GM18517 (cell line): Measurements from ENCODE around the gene CAMK2G.
"Not testable (repeated sequence)": the region's sequence is repeated elsewhere in the genome, so short reads cannot be mapped to it uniquely, and the experiment has no call there.

Experiments used
- ATAC-seq: cut with Tn5 transposase; IDR thresholded peaks from one replicate; pipeline ENCODE4 v1.9.1; 2021; ENCODE audit warnings: mild to moderate bottlenecking, moderate library complexity; ENCODE audit not compliant: unreplicated experiment

CAMK2G gene

DNA sequence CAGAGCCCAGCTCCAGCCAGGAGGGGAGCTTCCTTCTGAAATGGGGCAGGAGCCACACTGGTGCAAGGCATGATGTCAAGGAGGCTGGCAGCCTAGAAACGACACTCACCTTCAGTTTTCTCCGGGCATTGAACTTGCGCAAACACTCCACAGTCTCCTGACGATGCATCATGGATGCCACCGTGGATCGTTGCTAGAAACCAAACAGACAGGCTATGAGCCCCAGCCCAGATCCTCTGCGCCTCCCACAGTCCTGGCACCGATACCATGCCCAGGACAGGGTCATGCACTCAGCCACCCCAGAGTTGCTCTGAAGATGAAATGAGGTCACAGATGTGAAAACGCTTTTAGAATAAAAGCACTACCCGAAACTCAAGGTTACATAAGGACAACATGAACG, 32.0 kb downstream of the CAMK2G start:
- ATAC-seq: no peak

DNA sequence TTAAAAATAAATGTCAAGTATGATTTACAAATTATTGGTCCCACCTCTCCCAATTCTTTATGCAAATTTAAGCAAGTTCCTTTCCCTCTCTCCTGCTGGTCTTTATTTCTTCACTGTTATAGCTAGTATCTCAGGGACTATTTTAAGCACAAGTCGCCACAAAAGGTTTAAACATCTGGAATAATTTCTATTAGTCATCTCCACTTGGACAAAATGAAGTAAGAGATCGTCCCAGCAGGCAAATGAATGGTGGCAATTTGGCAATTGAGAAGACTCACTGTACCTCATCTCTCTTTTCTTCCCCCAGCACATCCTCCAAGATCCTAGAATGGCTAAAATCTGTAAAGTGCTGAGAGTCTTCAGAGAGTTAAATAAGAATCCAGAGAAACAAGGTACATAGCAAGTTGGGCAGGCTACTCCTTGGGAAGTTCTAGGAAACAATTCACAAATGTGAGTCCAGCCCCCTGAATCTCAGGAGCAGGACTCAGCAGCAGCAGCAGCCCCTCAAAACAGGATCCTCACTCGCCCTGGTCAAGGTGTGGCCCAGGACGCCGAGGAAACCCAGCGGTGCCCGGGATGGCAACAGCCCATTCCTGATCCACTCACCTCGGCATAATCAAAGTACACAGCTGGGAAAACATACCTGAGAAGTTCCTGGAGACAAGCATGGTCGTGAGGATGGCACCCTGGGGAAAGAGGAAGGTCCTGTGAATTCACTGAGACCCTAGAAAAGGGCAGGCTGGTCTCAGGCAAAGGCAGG, 32.6 kb downstream of the CAMK2G start:
- no peak for ATAC-seq

- ATAC-seq: no peak
Measured at GRCh38 chr10:73841061-73841421, 33.3 kb downstream of the CAMK2G start.

DNA sequence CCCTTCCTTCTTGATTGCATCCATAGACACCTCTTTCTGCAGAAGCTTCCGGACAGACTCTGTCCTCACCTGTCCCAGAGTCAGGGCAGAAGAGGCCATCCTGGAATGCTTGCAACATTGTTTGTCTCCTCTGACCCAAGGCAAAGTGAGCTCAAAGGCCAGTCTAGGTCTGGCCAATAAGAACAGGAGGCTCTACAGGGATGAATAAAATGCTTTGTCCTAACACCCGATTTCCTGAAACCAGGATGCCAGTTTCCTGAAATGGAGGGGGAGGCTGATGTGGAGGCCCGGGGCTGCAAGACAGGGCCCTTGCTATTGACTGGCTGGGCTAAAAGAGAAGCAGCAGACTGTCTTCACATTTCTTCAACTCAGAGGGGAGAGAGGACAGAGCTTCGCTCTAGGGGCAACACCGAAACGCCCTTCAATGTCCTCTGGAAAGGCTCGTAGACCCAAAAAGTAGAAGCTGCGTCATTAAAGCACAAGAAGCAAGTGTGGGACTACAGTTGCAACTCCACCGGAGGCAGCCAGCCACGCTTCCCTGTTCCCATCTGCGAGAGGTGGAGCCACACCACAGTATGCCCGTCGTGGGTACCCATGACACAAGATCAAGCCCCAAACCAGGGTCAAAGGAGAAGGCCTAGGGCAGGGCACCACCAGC, 33.8 kb downstream of the CAMK2G start:
- no peak for ATAC-seq

DNA sequence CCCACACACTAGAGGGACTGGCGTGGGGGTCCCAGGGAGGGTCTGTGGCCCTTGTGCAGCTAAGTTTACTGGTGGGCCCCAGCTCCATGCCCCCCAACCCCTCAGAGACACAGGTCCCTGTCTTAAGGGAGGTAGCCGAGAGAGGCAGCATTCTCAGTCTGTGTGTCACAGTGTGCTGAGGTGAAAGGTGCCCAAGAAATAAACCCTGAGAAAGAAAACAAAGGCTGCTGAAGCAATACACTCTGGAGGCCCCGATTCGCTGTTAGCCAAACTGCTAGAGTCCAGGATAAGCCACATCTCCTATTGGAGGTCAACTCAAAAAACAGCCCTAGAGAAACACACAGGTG, 34.3 kb downstream of the CAMK2G start:
- ATAC-seq: no peak

- ATAC-seq: no peak
Measured at GRCh38 chr10:73839276-73839966, 34.9 kb downstream of the CAMK2G start.

- no peak for ATAC-seq
Measured at GRCh38 chr10:73838827-73839226, 35.5 kb downstream of the CAMK2G start.

DNA sequence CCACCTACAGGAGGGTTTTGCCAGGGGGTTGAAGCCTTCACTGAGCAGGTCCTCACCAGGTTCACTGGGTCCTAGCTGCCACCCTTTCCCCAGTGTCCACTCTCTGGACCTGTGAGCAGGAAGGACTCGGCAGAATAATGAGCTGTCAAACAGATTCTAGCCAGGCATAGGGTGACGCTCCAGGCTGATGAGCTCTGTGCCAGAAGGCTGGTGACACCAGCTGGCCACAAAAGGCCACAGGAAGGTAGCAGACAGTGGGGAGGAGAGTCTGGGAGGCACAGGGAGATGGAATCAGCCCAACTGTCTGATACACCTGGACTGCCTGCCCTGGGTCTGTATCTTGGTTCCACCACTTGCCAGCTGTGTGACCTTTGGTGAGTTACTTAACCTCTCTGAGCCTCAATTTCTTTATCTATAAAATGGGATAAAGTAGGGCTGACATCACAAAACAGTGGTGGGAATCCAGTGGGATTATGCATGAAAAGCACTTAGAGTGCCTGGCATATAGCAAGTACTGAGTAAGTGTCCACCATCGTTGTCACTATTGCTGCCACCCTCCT, 36.3 kb downstream of the CAMK2G start:
- no peak for ATAC-seq

- ATAC-seq: no peak
Measured at GRCh38 chr10:73837072-73837471, 37.3 kb downstream of the CAMK2G start.

DNA sequence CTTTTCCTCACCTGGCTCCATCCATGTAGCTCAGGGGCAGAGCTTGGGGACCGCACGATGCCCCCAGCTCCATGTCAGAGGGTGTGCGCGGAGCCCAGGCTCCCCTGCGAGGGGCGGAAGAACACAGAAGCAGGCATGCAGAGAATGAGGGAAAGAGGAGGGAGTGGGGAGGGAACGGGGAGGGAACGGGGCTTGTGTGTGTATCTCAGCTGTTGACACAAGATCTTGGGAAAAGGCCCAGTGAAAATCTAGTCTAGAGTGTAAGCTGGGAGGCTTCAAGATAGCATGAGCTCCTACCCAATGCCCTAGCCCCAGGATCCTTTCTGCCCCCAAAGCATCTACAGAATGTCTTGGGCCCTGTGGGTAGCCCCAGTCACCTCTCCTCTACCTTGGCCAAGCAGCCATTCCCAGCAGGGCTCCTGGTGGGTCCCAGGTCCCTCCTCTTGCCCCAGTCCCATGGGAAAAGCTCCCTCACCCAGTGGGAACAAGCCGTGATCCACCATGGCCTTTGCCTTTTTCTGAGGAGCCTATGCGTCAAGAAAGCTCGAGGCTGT, 37.9 kb downstream of the CAMK2G start:
- no peak for ATAC-seq

DNA sequence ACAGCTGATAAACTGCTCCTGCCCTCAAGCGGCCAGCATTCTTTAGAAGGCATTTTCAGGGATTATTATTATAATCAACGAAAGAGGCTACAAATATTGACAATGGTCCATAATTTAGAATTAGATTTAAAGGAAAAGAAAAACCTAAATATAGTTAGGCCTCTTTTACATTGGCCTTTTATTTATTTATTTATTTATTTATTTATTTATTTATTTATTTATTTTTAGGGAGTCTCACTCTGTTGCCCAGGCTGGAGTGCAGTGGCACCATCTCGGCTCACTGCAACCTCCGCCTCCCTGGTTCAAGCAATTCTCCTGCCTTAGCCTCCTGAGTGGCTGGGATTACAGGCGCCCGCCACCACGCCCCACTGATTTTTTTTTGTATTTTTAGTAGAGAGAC, 45.3 kb downstream of the CAMK2G start:
- not testable (repeated sequence) for ATAC-seq

DNA sequence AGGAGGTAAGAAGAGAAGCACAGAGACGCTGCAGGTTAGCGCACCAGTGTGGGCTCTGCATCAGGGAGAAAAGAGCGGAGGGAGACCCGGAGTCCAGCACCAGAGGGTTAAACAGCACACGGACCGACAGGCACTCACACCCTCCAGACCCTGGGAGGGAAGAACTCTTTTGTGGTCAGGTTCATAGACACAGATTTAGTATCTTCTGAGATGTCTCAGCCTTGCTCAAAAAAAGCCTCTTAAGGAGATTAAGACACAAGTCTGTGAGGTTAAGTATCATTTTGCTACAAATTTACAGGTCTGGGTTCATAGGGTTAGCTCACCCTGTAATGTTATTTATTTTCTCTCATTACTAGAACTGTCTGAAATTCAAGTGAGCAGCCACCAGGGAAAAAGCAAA, 46.2 kb downstream of the CAMK2G start:
- no peak for ATAC-seq

DNA sequence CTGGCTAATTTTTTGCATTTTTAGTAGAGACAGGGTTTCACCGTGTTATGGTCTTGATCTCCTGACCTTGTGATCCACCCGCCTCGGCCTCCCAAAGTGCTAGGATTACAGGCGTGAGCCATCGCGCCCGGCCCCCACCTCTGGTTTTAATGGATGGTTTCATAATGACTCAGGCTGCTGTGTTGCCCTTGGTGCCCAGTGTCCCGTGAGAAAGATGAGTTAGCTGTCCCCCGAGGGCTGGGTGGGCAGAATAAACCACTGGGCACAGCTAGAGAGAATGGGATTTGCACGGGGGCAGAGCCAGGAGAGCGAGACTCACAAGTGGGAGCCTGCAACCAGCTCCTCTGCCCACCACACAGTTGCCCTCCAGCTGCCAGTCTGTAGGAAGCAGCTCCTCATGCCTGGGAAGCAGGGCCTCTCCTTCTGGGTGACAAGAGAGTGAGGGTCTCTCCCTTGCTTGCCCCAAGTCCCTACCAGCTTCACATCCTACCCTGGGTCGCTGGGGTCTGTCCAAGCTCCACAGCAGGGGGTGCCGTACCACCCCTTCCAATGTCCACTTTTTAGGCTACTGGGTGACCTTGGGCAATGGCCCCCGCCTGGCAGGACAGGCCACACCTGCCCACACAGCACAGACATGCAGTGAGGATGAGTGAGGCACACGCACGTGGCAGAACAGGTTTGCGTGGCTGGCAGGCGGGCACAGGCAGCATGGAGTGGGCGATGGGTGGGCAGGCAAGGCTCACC, 46.8 kb downstream of the CAMK2G start:
- no peak for ATAC-seq

DNA sequence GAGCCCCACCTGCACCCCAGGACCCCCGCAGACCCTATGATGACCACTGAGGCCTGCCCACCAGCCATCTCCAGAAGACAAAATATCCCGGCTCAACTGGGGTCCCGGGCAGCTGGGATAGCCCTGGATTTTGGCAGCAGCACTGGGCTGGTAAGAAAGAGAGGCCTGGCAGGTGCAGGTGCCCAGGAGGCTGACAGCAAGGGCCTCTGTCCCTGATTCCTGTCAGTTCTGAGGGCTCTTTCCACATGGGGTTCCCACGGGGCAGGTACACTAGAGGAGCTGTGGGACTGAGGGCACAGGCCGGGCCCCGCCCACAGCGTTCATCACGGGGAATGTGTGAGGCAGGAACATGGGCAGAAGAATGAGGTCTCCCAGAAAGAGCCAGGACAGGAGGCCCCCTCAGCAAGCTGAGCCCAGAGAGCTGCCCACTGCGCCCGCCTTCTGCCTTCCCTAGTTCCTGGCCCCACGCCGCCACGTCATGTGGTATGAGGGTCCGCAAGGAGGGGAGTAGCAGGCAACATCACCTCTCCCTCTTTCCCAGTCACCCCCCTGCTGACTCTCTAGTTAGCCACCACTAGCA, 50.1 kb downstream of the CAMK2G start:
- no peak for ATAC-seq

DNA sequence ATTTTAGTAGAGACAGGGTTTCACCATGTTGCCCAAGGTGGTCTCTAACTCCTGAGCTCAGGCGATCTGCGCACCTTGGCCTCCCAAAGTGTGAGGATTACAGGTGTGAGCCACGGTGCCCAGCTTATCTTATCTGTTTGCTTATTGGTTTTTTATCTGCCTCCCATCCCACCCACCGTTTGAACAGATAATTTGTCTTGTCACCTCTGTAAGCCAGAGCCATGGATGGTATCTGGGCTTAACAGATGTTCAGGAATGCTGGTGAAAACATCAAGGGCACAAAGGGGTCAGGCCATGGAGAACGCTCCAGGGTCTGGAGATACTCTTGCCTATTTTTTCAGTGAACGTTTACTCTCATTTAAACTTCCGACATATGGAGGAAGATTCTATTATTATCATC, 51.0 kb downstream of the CAMK2G start:
- ATAC-seq: no peak

DNA sequence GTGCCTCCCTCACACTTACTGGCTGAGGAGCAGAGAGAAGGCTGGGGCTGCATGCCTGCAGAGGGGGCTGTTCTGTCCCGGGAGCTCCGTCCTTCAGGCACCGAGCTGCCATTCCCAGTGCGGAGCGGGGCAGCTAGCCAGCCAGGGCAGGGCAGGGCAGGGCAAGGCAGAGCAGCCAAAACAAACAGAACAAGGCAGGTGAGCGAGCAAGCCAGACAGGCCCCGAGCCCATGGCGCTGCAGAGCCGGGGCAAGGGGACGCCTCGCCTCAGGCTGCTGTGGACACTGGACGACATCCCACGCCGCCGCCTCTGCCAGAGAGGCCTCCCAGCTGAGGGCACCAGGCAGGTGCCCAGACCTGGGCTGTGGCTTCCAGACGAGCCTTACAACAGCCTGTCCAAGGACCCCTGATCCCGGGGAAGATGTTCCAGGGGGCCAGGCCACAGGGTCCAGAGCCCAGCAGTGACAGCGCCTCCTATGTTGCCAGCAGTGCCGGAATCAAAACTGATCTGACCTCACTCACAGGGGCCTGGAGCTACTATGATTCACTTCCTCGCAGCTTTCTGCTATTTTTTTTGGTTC, 54.8 kb downstream of the CAMK2G start:
- ATAC-seq: no peak

DNA sequence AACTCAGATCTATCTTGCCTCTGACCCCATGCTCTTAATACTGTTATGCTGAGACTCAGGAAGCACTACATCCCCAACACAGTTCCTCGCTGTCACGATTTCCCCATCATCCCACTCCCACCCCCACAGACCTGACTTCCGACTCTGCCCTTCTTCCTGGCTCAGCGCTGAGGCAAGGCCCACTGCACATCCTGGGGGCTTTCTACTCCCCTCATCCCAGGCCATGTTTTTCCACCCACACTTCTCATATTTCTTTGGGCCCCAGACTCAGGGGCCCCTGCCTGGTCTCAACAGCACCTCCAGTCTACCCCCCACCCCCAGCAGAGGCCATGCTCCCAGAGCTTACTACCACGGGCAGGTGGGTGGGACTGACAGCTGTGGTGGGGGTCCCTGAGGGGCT, 55.3 kb downstream of the CAMK2G start:
- no peak for ATAC-seq

GRCh38 chr10:73818402-73818801, 56.0 kb downstream of the CAMK2G start:
- no peak for ATAC-seq

- ATAC-seq: no peak
Measured at GRCh38 chr10:73817826-73818225, 56.5 kb downstream of the CAMK2G start.
